ENCODE data around the gene LHX6.

Gene LHX6

DNA sequence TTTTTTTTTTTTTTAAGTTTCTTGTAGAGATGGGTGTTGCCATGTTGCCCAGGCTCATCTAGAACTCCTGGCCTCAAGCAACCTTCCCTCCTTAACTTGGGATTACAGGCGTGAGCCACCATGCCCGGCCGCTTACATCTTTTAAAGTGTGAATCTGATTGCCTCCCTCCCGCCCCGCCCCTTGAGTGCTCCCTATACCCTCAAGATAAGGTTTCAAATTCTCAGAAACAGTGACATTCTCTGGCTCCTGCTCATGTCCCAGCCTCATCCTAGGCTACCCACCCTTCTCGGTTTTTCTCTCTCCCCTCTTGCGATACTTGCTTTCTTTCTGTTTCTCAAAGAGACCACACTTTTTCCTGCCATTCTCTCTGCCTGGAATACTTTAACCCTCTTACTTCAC, 56.6 kb downstream of the LHX6 start:
- Histone ChIP-seq H3K23ac (ENCODE audit: low read length in 2 of 2) (no peak overlapping the region), H3K27ac (ENCODE audit: low read length, poor library complexity, severe bottlenecking) (no peak overlapping the region), H3K4me1 (ENCODE audit: control insufficient read depth, insufficient read depth, low read depth, low read length) (no peaks in the 10 kb centered on the region), H2BK12ac (ENCODE audit: low read length in 2 of 2) (no peak overlapping the region), H4K8ac (ENCODE audit: low read length) (no peak overlapping the region), H2AFZ (ENCODE audit: low read depth, low read length) (no peak overlapping the region), H3K9ac (ENCODE audit: low read length) (no peak overlapping the region), H3K27me3 (ENCODE audit: control insufficient read depth in 1 of 2, insufficient read depth in 1 of 2, low read length in 2 of 2) (peaks cover 49 to 50% of the 10 kb centered on the region in 2 experiments), H2BK5ac (ENCODE audit: low read depth, low read length, poor library complexity, severe bottlenecking) (no peak overlapping the region), H3K36me3 (ENCODE audit: control insufficient read depth in 1 of 2, insufficient read depth in 2 of 2, low read depth in 1 of 2, low read length in 2 of 2) (no peaks in the 10 kb centered on the region), H3K14ac (ENCODE audit: low read length in 2 of 2) (no peak overlapping the region), H2BK120ac (ENCODE audit: low read depth, low read length) (no peak overlapping the region), H4K91ac (ENCODE audit: low read length) (no peak overlapping the region), H3K4me3 (ENCODE audit: insufficient read depth in 1 of 2, low read depth in 1 of 2, low read length in 2 of 2) (no peak overlapping the region), H2AK5ac (ENCODE audit: low read length, severe bottlenecking) (no peak overlapping the region), H2BK15ac (ENCODE audit: low read depth, poor library complexity, severe bottlenecking) (no peak overlapping the region), H3K9me3 (ENCODE audit: control insufficient read depth, low read length) (no peaks in the 10 kb centered on the region), H3K4ac (ENCODE audit: low read depth in 1 of 2, low read length in 2 of 2) (no peak overlapping the region), H3K79me1 (replicated peaks; ENCODE audit: low read length, poor library complexity, severe bottlenecking) (no peaks in the 10 kb centered on the region), H3K18ac (ENCODE audit: low read depth in 1 of 2, low read length in 2 of 2) (no peak overlapping the region), H3K4me2 (ENCODE audit: low read length, poor library complexity, severe bottlenecking) (no peak overlapping the region)
- DNase-seq: no peak
- WGBS: 79% methylated on average over 7 of the region's 7 CpGs

- Histone ChIP-seq H4K91ac (ENCODE audit: low read length) (no peak overlapping the region), H2BK5ac (ENCODE audit: low read depth, low read length, poor library complexity, severe bottlenecking) (no peak overlapping the region), H4K8ac (ENCODE audit: low read length) (no peak overlapping the region), H2BK120ac (ENCODE audit: low read depth, low read length) (no peak overlapping the region), H3K9ac (ENCODE audit: low read length) (no peak overlapping the region), H3K4me3 (ENCODE audit: insufficient read depth in 1 of 2, low read depth in 1 of 2, low read length in 2 of 2) (no peak overlapping the region), H3K79me1 (replicated peaks; ENCODE audit: low read length, poor library complexity, severe bottlenecking) (no peaks in the 10 kb centered on the region), H3K27ac (ENCODE audit: low read length, poor library complexity, severe bottlenecking) (no peak overlapping the region), H2AFZ (ENCODE audit: low read depth, low read length) (no peak overlapping the region), H3K4me1 (ENCODE audit: control insufficient read depth, insufficient read depth, low read depth, low read length) (no peaks in the 10 kb centered on the region), H2BK12ac (ENCODE audit: low read length in 2 of 2) (no peak overlapping the region), H2AK5ac (ENCODE audit: low read length, severe bottlenecking) (no peak overlapping the region), H3K23ac (ENCODE audit: low read length in 2 of 2) (no peak overlapping the region), H3K14ac (ENCODE audit: low read length in 2 of 2) (no peak overlapping the region), H3K18ac (ENCODE audit: low read depth in 1 of 2, low read length in 2 of 2) (no peak overlapping the region), H3K27me3 (ENCODE audit: control insufficient read depth in 1 of 2, insufficient read depth in 1 of 2, low read length in 2 of 2) (peaks cover 39 to 53% of the 10 kb centered on the region in 2 experiments), H3K4me2 (ENCODE audit: low read length, poor library complexity, severe bottlenecking) (no peak overlapping the region), H3K4ac (ENCODE audit: low read depth in 1 of 2, low read length in 2 of 2) (no peak overlapping the region), H3K9me3 (ENCODE audit: control insufficient read depth, low read length) (no peaks in the 10 kb centered on the region), H2BK15ac (ENCODE audit: low read depth, poor library complexity, severe bottlenecking) (no peak overlapping the region), H3K36me3 (ENCODE audit: control insufficient read depth in 1 of 2, insufficient read depth in 2 of 2, low read depth in 1 of 2, low read length in 2 of 2) (no peaks in the 10 kb centered on the region)
- DNase-seq: no peak
- 48% methylated on average over 2 of the region's 3 CpGs for WGBS
Measured at GRCh38 chr9:122168356-122168755, 60.4 kb downstream of the LHX6 start.

GRCh38 chr9:122164286-122164685, 64.5 kb downstream of the LHX6 start:
- Histone ChIP-seq H2BK12ac (ENCODE audit: low read length in 2 of 2) (no peak overlapping the region), H2AK5ac (ENCODE audit: low read length, severe bottlenecking) (no peak overlapping the region), H3K4me2 (ENCODE audit: low read length, poor library complexity, severe bottlenecking) (no peak overlapping the region), H3K4ac (ENCODE audit: low read depth in 1 of 2, low read length in 2 of 2) (no peak overlapping the region), H4K8ac (ENCODE audit: low read length) (no peak overlapping the region), H2BK15ac (ENCODE audit: low read depth, poor library complexity, severe bottlenecking) (no peak overlapping the region), H3K23ac (ENCODE audit: low read length in 2 of 2) (no peak overlapping the region), H2BK120ac (ENCODE audit: low read depth, low read length) (no peak overlapping the region), H3K36me3 (ENCODE audit: control insufficient read depth in 1 of 2, insufficient read depth in 2 of 2, low read depth in 1 of 2, low read length in 2 of 2) (no peaks in the 10 kb centered on the region), H4K91ac (ENCODE audit: low read length) (no peak overlapping the region), H3K18ac (ENCODE audit: low read depth in 1 of 2, low read length in 2 of 2) (no peak overlapping the region), H3K79me1 (replicated peaks; ENCODE audit: low read length, poor library complexity, severe bottlenecking) (peaks cover 3% of the 10 kb centered on the region), H2AFZ (ENCODE audit: low read depth, low read length) (no peak overlapping the region), H3K27ac (ENCODE audit: low read length, poor library complexity, severe bottlenecking) (no peak overlapping the region), H3K4me3 (ENCODE audit: insufficient read depth in 1 of 2, low read depth in 1 of 2, low read length in 2 of 2) (no peak overlapping the region), H3K9ac (ENCODE audit: low read length) (no peak overlapping the region), H2BK5ac (ENCODE audit: low read depth, low read length, poor library complexity, severe bottlenecking) (no peak overlapping the region), H3K4me1 (ENCODE audit: control insufficient read depth, insufficient read depth, low read depth, low read length) (no peaks in the 10 kb centered on the region), H3K14ac (ENCODE audit: low read length in 2 of 2) (no peak overlapping the region), H3K9me3 (ENCODE audit: control insufficient read depth, low read length) (peaks cover 8% of the 10 kb centered on the region), H3K27me3 (ENCODE audit: control insufficient read depth in 1 of 2, insufficient read depth in 1 of 2, low read length in 2 of 2) (peaks cover 22 to 36% of the 10 kb centered on the region in 2 experiments)
- WGBS: 32% methylated on average over 2 of the region's 2 CpGs
- no peak for DNase-seq

DNA sequence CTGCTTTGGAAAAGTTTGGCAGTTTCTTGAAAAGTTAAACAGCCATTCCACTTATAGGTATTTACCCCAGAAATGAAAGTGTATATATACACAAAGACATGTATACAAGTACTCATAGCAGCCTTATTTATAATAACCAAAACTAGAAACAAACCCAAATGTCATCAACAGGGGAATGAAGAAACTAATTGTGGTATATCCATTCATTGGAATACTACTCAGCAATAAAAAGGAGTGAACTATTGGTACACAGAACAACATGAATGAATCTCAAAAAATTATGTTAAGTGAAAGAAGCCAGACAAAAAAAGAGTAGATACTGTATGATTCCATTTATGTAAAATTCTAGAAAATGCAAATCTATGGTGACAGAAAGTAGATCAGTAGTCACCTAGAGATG, 66.3 kb downstream of the LHX6 start:
- no peak overlapping the region for H2BK5ac ChIP-seq (ENCODE audit: low read depth, low read length, poor library complexity, severe bottlenecking)
- no peak for DNase-seq
- no peaks in the 10 kb centered on the region for H3K4me1 ChIP-seq (ENCODE audit: control insufficient read depth, insufficient read depth, low read depth, low read length)
- no peak overlapping the region for H3K14ac ChIP-seq (ENCODE audit: low read length in 2 of 2)
- peaks cover 10% of the 10 kb centered on the region for H3K79me1 ChIP-seq (replicated peaks; ENCODE audit: low read length, poor library complexity, severe bottlenecking)
- no peak overlapping the region for H3K4me2 ChIP-seq (ENCODE audit: low read length, poor library complexity, severe bottlenecking)
- H3K27me3 ChIP-seq (ENCODE audit: control insufficient read depth in 1 of 2, insufficient read depth in 1 of 2, low read length in 2 of 2): peaks cover 22 to 36% of the 10 kb centered on the region in 2 experiments
- no peak overlapping the region for H2BK12ac ChIP-seq (ENCODE audit: low read length in 2 of 2)
- H2AFZ ChIP-seq (ENCODE audit: low read depth, low read length): no peak overlapping the region
- H3K4ac ChIP-seq (ENCODE audit: low read depth in 1 of 2, low read length in 2 of 2): no peak overlapping the region
- H2BK120ac ChIP-seq (ENCODE audit: low read depth, low read length): no peak overlapping the region
- H3K23ac ChIP-seq (ENCODE audit: low read length in 2 of 2): no peak overlapping the region
- H3K36me3 ChIP-seq (ENCODE audit: control insufficient read depth in 1 of 2, insufficient read depth in 2 of 2, low read depth in 1 of 2, low read length in 2 of 2): no peaks in the 10 kb centered on the region
- H3K18ac ChIP-seq (ENCODE audit: low read depth in 1 of 2, low read length in 2 of 2): no peak overlapping the region
- no peak overlapping the region for H3K27ac ChIP-seq (ENCODE audit: low read length, poor library complexity, severe bottlenecking)
- no peak overlapping the region for H4K91ac ChIP-seq (ENCODE audit: low read length)
- H3K9me3 ChIP-seq (ENCODE audit: control insufficient read depth, low read length): peaks cover 8% of the 10 kb centered on the region
- H3K9ac ChIP-seq (ENCODE audit: low read length): no peak overlapping the region
- no peak overlapping the region for H2AK5ac ChIP-seq (ENCODE audit: low read length, severe bottlenecking)
- H4K8ac ChIP-seq (ENCODE audit: low read length): no peak overlapping the region
- H3K4me3 ChIP-seq (ENCODE audit: insufficient read depth in 1 of 2, low read depth in 1 of 2, low read length in 2 of 2): no peak overlapping the region
- H2BK15ac ChIP-seq (ENCODE audit: low read depth, poor library complexity, severe bottlenecking): no peak overlapping the region
